ENCODE data around the gene SERPINH1.

Gene SERPINH1

GRCh38 chr11:75562048-75562835 is at the start of gene SERPINH1:
SERPINH1 (plus strand) TSS chr11:75562253; CDS start chr11:75566350, 4,097 bp downstream.
- peak; percentile 44 for DNase-seq (ENCODE audit: low read depth)

GRCh38 chr11:75513250-75513649 is 48.8 kb upstream of the SERPINH1 start:
- no peak for DNase-seq (ENCODE audit: low read depth)

DNA sequence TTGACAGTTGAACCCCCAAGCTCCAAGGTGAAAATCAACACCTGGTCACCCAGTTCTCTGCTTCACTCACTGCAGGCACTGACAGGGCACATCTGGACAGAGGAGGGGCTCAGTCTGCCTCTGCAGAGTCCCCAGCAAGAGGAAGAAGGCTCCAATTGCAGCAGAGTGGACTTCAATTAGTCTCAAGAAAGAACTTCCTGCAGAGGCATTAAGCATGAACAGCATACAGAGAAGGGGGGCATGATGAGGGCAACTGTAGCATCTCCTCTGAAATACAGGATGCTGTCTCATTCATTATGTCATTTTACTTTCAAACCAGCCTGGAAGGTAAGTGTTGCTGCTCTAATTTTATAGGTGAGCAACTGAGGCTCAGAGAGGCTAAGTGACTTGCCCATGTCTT is 47.5 kb upstream of the SERPINH1 start:
- no peak for DNase-seq (ENCODE audit: low read depth)

DNA sequence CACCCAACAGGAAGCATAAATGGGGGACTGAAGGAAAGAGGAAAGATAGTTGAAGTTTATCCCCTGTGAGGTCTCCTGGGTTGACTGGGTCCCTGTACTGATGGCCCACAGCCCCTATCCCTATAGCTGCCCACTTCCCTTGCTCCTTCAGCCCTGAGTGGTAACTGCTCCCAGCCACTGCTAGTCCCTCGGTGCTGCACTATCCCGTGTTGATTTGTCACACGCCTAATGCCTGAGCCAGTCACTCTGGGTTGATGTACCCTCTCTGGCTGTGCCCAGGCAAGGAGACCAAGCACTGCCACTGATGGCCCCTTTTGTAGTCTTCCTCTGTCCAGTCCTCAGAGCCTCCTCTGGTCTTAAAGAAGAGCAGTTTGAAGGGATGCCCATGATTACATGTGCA is 45.9 kb upstream of the SERPINH1 start:
- DNase-seq (ENCODE audit: low read depth), result no peak

DNA sequence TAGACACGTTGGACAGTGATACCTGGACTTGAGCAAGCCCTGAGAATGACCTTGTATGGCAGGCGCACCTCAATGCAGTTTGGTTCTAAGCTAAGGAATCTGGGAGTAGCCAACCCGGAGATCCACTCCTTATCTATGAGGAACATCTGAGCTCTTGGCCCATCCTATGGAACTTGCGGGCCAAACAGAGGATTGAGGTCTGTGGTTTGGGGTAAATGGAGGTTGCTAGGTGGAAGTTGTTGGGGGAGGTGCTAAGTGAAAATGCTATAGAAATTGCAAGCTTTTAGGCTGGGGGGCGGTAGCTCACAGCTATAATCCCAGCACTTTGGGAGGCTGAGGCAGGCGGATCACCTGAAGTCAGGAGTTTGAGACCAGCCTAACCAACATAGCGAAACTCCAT is 45.2 kb upstream of the SERPINH1 start:
- DNase-seq (ENCODE audit: low read depth), result no peak

GRCh38 chr11:75518204-75518549 is 43.9 kb upstream of the SERPINH1 start:
- DNase-seq (ENCODE audit: low read depth), result no peak

- DNase-seq (ENCODE audit: low read depth), result no peak
These were observed 43.0 kb upstream of the SERPINH1 start for GRCh38 chr11:75518771-75519653.

DNA sequence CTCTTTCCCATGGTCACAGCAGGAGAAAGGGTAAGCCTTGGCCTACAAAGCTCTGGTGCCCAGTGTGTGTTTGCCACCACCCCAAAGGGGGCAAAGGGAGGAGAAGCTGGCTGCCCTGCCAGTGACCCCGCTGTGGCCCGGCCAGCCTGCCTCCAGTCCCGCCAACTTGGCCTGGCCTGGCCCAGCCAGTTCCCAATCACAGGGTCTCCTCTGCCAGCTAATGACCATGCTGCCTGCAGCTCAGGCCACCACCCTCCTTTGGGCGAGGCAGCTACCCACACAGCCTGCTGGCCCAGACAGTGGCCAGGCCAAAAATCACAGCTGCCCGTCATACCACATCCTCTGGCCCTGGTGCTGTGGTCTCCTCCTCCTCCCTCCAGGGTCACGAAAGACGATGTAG is 41.4 kb upstream of the SERPINH1 start:
- no peak for DNase-seq (ENCODE audit: low read depth)

- DNase-seq (ENCODE audit: low read depth), result no peak
These were observed 39.6 kb upstream of the SERPINH1 start for GRCh38 chr11:75522286-75523044.

GRCh38 chr11:75523189-75523588 is 38.9 kb upstream of the SERPINH1 start:
- DNase-seq (ENCODE audit: low read depth), result no peak

DNA sequence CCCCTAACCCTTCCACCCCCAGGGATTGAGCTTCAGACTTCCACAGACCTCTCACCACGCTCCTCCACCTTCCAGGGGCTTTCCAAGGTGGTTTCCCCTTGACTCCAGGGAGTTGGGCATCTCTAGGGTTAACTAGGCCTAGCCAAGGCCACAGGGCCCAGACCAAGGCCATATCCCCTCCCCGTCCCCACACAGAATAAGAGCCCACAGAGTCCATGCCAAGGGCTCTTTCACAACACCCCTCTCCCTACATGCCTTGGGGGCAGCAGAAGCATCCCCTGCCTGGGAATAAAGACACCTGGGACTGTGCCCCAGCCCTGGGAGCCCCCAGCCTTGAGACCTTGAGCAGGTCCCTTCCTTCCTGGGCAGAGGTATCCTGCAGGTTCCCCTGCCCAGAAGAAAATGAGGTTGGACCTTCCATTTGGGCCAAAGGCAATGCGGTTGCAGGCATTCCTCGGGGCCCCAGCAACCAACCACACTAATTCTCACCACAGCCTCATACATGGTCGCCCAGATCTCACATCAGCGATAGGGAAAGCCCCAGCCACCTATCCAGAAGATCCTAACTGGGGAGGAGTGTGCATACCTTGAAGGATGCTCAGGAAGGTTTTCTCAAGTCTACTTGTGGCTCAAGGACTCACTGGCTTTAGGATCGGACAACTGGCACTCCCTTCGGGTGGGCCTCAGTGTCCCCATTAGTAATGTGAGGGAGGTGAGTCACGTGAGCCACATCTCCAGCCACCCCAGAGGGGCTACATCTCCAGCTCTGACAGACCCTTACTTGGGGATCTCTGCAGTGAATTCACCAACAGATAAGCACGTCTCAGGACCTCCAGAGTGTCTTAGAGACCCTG is 38.0 kb upstream of the SERPINH1 start:
- no peak for DNase-seq (ENCODE audit: low read depth)

DNA sequence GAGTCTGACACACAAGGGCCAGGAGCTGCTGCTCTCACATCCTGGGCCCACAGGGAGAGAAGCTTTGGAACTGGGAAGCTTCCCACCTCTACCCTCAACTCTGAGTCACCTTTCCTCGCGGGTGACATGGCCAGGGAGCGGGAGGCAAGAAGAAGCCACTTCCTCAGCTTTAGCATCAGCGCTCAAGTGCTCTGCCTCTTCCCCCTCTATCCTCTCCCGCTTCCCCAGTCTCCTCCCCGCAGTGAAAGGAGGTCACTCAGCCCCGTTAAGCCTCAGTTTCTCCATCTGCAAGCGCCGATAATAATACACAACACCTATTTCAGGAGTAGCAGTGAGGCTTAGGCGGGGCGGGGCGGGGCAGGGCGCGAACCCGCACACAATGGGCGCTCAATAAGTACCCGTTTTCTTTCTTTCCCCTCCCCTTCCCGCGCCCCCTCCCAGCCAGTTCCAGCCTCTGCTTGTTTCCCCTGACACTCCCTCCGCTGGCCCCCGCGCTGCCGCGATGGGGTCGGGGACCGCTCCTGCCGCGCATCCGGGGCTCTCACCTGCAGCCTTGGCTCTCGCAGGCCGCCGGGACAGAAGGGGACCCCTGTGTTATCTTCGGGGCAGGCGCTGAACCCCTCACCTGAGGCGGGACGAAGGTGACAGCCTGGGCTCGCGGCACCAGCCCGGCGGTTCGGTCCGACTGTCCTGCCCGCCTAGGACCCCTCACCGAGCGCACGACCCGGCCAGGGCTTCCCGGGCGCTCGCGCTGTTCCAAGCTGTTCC is 37.2 kb upstream of the SERPINH1 start:
- no peak for DNase-seq (ENCODE audit: low read depth)

- DNase-seq (ENCODE audit: low read depth), result peak; percentile 75
These were observed 36.4 kb upstream of the SERPINH1 start, which contains the start of gene GDPD5 for GRCh38 chr11:75525433-75526191. GDPD5 (minus strand) TSS chr11:75525941; CDS start chr11:75477735, 48,206 bp downstream.

- DNase-seq (ENCODE audit: low read depth), result no peak
These were observed 35.9 kb upstream of the SERPINH1 start for GRCh38 chr11:75526192-75526541.

GRCh38 chr11:75527130-75527529 is 34.9 kb upstream of the SERPINH1 start:
- DNase-seq (ENCODE audit: low read depth), result no peak

GRCh38 chr11:75527938-75528735 is 33.9 kb upstream of the SERPINH1 start:
- DNase-seq (ENCODE audit: low read depth), result no peak

DNA sequence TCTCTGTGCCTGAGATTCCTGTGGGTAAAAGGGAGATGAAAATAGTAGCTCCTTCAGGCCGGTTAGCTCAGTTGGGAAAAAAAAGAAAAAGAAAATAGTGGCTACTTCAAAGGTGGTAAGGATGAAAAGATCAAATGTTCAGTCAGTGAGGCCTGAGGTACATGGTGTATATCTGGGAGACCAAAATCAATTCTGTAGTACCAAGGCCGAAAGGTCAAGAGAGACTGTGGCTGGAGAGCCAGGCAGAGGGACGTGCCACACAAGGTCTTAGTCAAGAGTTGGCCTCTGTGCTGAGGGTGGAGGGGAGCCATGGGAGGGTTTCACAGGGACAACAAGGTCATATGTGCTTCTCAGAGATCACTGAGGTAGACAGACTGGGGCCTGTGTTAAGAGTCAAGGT is 31.5 kb upstream of the SERPINH1 start:
- no peak for DNase-seq (ENCODE audit: low read depth)

GRCh38 chr11:75531325-75531724 is 30.7 kb upstream of the SERPINH1 start:
- DNase-seq (ENCODE audit: low read depth), result no peak

All from activated T-cell treated with anti-CD3 and anti-CD28 coated beads for 1 hour (primary cell).